Esophagus muscularis mucosa (tissue), 3 donors: Measurements from ENCODE around the gene TMOD3.

ENCODE experiments used
- CTCF ChIP-seq, 3 experiments: fragments of 200-600 bp in 2 of 3; fragments of 450-650 bp in 1 of 3; sonication (generic) in 2 of 3; IDR thresholded peaks; one replicate each; pipeline ENCODE4 v1.5.1; 2017 to 2019; ENCODE audit warnings: antibody characterized with exemption in 3 of 3, mild to moderate bottlenecking in 2 of 3, moderate library complexity in 1 of 3
- EP300 ChIP-seq: sonication (generic); formaldehyde crosslinking; IDR thresholded peaks from one replicate; pipeline ENCODE4 v1.6.1; 2017; ENCODE audit warnings: antibody characterized with exemption

GRCh38 chr15:51908316-51908715 lies 78.9 kb downstream of the TMOD3 start:
- TF ChIP-seq CTCF (IDR thresholded peaks at IDR 0.05) = no peak
- TF ChIP-seq EP300 = no peak
